GM12873 (cell line): Measurements from ENCODE around the gene IL16.

Experiments
- TF ChIP-seq, protein P1 (sequence below): IDR thresholded peaks from 2 replicates; pipeline ENCODE4 v1.5.1; 2012; ENCODE audit warnings: low read depth, mild to moderate bottlenecking, moderate library complexity, low read length, control low read depth; ENCODE audit not compliant: insufficient read depth; ENCODE audit errors: missing control alignments

The IL16 gene

DNA sequence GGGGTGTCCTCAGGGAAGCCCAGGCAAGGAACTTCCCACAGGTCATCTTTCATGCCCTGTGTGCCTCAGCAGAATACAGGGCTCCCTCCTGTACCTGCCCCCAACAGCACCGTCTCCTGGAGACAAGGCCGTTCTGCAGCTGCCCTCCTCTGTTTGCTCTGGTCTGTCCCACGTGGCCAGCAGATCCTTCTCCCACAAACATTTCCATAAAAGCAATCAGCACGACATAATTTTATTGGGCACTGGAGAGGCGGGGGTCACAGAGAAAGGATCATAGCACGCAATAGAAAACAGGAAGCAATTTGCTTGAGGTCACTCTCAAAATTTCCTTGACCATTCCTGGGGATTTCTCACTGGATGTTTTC, 97.8 kb downstream of the IL16 start:
- TF ChIP-seq, protein P1, sequence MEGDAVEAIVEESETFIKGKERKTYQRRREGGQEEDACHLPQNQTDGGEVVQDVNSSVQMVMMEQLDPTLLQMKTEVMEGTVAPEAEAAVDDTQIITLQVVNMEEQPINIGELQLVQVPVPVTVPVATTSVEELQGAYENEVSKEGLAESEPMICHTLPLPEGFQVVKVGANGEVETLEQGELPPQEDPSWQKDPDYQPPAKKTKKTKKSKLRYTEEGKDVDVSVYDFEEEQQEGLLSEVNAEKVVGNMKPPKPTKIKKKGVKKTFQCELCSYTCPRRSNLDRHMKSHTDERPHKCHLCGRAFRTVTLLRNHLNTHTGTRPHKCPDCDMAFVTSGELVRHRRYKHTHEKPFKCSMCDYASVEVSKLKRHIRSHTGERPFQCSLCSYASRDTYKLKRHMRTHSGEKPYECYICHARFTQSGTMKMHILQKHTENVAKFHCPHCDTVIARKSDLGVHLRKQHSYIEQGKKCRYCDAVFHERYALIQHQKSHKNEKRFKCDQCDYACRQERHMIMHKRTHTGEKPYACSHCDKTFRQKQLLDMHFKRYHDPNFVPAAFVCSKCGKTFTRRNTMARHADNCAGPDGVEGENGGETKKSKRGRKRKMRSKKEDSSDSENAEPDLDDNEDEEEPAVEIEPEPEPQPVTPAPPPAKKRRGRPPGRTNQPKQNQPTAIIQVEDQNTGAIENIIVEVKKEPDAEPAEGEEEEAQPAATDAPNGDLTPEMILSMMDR, result peak; percentile 74

DNA sequence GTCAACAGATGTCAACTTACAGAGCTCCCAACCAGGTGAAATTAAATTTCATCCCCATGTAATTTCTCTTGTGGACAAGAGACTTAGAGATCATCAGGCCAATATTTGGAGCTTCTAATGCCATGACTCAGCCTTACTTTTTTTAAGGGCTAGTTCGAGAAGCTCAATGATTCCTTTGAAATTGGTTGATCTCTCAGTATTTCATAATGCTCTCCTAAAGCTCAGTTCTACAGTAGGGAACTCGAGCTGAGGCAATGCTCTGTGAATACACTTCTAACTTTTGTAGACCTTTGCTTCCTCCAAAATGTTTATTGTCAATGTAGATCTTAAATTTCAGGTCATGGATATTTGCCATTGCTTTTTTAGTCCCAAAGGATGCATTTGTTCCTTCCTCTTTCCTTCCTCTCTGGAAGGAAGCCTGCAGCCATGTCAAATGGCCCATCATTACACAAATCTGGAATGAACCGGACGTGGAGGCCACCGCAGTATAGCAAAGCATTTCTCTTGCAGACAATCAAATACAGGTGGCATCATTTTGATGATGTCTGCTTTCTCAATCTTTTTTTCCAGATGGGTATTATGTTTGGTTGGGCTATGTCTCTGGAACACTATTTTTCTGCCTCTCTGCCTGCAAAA, 98.9 kb downstream of the IL16 start:
- TF ChIP-seq, protein P1, result no peak

DNA sequence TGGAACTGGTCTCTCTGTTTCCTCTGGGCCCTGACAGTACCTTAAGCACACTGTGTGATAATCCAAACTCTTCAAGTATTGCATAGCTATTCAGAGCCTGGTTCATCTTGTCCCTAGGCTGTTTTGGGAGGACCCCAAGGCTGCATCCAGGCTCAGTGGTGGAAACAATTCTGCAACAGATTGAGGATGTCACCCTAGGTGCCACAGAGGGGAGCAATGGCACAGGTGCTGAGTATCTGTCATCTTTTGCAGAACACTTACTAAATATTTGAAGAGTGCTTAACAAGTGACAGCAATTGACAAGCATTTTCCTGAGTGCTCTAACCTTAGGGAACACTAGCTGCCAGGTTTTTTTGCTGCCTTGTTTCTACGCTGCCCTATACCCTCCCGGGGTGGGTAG, 99.5 kb downstream of the IL16 start:
- TF ChIP-seq, protein P1, result no peak

DNA sequence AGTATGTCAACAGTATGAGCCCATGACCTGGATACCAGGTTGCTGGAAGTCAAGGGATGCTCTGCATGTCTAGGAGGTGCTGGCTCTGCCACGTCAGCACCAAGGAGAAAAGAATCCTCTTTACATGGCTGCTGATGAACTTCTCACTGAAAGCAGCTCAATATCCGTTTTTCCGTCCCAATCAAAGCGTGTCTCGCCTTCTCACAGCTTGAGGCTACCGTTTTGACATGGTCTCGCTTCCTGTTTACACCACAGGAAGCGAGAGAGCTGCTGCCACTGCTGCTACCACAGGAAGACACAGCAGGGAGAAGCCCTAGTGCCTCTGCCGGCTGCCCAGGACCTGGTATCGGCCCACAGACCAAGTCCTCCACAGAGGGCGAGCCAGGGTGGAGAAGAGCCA, 100.0 kb downstream of the IL16 start:
- TF ChIP-seq, protein P1, result no peak

DNA sequence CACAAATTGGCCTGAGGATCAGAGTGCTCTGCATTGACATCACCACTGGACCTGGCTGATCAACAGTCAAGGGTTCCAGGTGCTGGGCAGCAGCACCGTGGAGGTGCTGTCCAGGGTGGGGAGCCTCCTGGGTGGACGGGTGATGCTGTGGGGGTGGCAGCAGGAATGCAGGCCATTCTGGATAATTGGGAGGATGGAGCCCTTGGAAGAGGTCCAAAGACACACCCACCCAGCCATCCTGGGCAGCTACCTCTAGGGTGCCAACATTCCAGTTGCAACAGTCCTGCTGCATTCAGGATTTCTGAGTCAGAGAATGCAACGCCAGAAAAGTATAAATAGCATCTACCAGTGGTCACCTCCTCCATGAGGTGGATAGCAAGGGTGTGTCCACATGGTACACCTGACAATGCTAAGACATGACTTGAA, 100.5 kb downstream of the IL16 start:
- TF ChIP-seq, protein P1, result no peak

DNA sequence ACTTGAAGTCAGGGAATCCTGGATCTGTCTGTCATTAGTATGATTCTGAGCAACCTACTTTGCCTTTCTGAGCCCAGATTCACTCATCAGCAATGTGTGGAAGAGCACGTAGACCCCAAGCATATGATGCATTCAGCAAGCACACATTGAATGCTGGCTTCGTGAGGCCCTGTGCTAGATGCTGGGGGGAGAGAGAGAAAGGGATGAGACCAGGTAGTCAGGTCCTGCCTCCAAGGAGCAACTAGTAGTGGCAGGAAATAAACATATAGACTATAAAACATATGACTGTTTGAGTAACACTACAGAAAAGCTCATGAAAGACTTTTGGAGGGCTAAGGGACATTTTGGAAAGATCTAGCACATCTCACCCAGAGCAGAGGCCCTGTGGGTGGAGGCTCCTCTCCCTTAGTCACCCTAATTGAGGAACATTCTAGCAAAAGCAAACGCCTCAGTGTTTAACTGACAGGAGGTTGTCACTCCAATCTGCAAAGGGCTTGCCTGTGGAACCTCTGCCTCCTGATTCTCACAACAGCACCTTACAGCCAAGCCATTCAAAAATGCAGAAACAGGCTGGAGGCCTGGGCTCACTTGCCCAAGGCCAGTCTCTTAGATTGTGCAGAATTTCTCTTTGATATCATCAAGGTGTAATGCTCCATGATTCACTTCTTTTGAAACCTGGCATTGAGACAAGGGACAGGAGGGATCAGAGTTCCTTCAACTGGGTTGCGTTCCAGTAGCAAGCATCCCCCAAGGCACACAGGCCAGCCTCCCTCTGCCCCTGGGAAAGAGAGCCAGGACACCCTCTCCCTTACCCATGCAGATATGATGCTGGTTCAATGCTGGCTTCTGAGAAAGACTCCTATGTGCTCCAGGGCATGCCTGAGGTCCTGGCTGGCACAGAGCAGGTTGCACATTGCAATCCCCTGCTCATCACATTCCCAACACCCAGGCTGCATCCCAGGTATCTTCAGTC, 101.2 kb downstream of the IL16 start:
- TF ChIP-seq, protein P1, result no peak

DNA sequence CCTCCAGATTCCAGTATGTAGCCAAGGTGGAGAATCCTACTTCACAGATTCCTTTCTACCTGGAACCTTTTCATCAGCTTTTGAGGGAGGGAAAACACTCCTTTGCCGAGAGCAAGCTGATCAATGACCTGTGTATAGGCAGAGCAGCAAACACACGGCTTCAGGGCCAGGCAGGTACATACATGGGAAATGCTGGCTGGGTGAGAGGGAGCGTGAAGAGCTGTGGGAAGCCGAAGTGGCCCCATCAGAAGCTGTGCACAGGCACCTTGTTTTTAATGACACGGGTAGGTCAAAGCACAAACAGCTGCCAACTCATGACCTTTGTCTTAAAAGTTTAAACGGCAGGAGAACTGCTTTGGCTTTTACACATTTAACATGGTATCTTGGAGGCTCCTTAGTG, 101.9 kb downstream of the IL16 start:
- TF ChIP-seq, protein P1, result no peak
